ENCODE results near the gene TTC39C.
"Not testable (repeated sequence)": the region's sequence is repeated elsewhere in the genome, so short reads cannot be mapped to it uniquely, and the experiment has no call there.

TTC39C gene

GRCh38 chr18:24018299-24018886, 3.8 kb downstream of the TTC39C start:
- no peak for DNase-seq

GRCh38 chr18:24019641-24020331, 5.2 kb downstream of the TTC39C start:
- no peak for DNase-seq

DNA sequence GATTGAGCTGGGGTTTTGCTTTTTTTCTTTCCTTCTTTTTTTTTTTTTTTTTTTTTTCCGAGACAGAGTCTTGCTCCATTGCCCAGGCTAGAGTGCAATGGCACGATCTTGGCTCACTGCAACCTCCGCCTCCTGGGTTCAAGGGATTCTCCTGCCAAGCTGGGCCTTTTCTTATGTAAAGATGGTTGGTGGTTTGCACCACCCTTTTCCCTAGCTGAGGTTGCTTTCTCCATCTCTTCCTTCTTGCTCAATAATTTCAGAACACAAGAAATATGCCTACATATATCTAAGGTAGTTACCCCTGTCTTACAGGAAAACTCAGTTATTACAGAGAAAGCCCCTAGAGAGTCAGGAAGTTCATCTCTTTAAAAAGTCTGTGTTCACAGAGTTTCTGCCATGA, 7.0 kb downstream of the TTC39C start:
- DNase-seq = no peak

DNA sequence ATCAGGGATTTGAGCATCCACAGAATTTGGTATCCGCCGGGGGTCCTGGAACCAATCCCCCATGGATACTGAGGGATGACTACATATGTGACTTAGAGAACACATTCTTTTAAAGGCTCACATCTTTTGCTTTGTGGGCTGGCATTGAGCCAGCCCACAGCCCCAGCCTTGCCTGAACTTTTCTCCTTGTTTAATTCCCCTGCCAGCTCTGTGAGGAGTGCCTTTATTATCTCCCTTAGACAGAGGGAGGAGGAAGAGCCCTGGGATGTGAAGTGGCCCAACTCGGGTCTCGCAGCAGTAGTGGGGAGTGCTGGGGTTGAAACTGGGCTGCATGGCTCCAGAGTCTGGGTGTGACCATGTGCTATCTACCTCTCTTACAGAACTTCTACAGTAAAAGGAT, 7.6 kb downstream of the TTC39C start:
- DNase-seq = no peak

GRCh38 chr18:24023185-24023814, 8.7 kb downstream of the TTC39C start:
- DNase-seq = no peak

DNA sequence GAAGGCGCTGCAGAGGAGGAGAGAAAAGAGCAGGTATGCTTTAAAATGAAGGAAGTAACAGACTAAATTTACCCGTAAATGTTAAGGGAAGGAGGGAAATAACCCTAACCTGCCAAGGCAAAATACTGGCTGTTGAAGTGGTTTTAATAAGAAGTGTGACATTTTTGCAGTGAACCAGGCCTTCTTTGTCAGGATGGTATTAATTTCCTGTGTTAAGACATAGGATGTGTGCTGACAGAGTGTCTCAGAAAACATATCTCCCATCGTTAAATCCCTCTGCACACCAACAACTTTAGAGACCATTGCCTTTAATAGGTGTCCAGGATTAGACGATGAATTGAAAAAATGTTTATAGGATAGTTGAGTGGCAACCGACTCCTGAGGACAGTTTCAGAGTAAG, 9.9 kb downstream of the TTC39C start:
- DNase-seq = no peak

DNA sequence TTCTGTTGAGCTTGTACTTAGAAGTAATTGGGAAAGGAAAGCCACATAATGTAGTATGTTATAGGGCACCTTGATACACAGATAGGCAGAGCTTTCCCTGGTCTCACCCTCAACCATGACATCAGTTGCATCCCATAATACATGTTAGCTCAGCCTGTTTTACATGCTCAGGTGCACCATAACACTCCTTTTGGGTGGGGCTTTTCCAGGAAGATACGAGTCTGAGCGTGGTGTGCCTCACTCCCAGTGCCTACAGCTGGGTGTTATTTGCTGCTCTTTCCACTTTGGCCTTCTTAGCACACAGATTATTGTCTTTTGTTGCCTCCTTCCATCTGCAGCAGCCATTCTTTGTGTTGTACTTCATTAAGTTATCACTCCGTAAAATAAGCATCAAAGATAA, 11.9 kb downstream of the TTC39C start:
- no peak for DNase-seq

- no peak for DNase-seq
Measured at GRCh38 chr18:24027156-24027827, 12.7 kb downstream of the TTC39C start.

- not testable (repeated sequence) for DNase-seq
Measured at GRCh38 chr18:24028946-24029345, 14.4 kb downstream of the TTC39C start.

DNA sequence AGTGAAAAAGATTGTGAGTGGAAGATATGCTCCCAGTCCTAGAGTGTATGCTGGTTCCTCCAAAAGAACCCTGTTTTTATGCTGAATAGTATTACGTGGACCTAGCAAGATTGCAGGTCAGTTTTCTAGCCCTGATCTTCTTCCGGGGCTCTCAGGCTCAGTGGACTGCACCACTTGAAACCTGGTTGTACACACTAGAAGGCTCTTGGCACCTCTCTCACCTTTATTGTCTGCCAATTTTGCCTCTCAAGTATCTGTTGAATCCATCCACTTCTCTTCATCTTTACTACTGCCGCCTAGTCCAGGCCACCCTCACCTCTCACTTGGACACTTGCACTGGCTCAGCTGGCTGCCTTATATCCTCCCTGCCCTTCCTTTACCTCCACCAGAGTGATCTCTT, 16.8 kb downstream of the TTC39C start:
- no peak for DNase-seq

GRCh38 chr18:24031916-24032315, 17.4 kb downstream of the TTC39C start:
- DNase-seq = no peak

GRCh38 chr18:24033641-24034412, 19.3 kb downstream of the TTC39C start:
- no peak for DNase-seq

GRCh38 chr18:24035316-24035715, 20.8 kb downstream of the TTC39C start:
- DNase-seq = no peak

DNA sequence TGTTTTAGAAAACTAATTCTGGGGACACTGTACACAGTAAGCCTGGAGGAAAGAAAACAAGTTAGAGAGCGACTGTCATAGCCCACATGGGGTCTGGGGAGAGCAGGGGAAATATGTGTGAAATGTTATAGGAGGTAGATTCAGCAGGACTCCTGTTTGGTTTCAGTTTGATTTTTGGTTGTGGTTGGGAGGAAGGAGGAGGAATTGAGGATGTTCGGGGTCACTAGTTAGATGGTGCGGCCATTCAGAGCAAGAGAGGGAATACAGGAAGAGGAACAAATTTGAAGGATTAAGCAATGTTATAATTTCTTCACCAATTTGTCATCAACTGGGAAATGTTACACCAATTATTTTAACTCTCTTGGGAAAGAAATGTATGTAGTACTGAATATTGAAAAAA, 25.1 kb downstream of the TTC39C start:
- no peak for DNase-seq

DNA sequence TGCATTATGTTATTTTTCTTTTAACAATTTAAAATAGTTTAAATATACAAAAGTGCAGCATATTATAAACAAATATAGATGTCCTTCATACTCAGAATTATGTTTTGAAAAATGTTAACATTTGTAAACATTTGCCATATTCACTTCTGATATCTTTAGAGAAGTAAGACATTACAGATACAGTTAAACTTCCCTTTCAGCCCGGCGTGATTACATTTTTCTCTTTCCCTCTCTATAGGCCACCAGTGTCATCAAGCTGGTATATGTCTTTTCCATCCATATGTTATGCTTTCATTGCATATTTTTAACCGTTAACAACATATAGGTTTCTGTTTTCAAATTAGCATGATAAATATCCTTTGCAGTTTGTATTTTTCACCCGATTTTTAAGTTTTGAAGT, 27.1 kb downstream of the TTC39C start:
- DNase-seq = no peak

DNA sequence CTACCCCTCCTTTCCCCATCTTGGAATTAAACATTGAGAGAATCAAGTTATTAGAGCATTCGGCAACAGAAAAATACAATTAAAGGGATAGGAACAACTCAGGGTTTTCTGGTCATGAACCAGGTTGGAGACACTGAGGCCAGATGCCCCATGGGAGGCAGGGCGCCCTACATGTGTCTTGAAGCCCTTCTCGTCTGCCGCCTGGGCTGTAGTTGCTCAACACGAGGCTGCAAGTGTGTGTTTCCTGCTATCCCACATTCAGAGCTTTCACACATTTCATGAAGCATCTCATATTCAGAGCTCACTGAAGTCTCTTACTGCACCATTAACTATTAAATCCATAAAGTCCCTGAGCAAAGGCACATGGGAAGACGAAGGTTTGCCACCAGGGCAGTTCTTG, 28.8 kb downstream of the TTC39C start:
- DNase-seq = no peak

GRCh38 chr18:24048261-24048660, 33.7 kb downstream of the TTC39C start:
- DNase-seq = no peak

DNA sequence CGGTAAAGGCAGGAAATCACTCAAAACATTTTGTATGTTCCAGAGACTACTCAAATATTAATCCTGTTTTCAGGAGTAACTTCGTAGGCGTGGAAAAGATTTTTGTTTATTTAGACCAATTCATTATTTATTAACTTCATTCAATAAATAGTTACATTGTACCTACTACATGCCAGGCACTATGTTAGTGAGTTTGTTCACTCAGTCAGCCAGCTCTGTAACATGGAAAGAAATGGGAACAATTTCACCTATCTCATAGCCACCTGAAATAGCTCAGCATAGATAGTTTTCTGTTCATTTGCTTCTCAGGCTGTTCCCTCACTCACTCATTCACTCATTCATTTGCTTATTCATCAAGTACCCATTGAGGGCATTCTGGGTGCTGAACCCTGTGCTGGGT, 34.6 kb downstream of the TTC39C start:
- DNase-seq = no peak

GRCh38 chr18:24051031-24051947, 36.7 kb downstream of the TTC39C start:
- DNase-seq = no peak

- no peak for DNase-seq
Measured at GRCh38 chr18:24052053-24052452, 37.5 kb downstream of the TTC39C start.

DNA sequence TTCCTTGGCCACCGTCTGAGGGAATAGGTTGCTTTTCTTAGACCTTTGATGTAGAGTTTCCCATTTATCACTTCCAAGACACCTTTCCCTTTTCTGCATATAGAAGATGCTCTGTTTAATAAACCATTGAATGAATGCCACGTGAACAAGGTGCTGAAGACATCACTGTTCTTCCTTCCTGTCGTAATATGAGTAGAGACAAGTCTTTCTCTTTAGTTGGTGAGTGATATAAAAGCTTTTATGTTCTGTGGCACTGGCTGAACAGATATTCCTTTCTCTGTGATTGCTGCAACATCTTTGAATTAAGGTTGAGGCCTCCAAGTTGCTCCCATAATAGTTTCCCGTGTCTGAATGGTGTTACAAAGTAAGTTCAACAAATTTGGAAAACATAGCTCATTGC, 38.7 kb downstream of the TTC39C start:
- no peak for DNase-seq

- DNase-seq = no peak
Measured at GRCh38 chr18:24054130-24054529, 39.6 kb downstream of the TTC39C start.
